GM19239 (cell line): ENCODE results near the gene DGCR2.
"Not testable (repeated sequence)": the region's sequence is repeated elsewhere in the genome, so short reads cannot be mapped to it uniquely, and the experiment has no call there.

ENCODE experiments used
- DNase-seq: peaks from one replicate; pipeline ENCODE4 v3.0.0; 2011; ENCODE audit warnings: low spot score; ENCODE audit not compliant: insufficient read length
- FAIRE-seq: peaks from 2 replicates; lab custom pipeline; 2011; peaks lifted over from hg19 to GRCh38; lab: Jason Lieb, UNC

The DGCR2 gene

DNA sequence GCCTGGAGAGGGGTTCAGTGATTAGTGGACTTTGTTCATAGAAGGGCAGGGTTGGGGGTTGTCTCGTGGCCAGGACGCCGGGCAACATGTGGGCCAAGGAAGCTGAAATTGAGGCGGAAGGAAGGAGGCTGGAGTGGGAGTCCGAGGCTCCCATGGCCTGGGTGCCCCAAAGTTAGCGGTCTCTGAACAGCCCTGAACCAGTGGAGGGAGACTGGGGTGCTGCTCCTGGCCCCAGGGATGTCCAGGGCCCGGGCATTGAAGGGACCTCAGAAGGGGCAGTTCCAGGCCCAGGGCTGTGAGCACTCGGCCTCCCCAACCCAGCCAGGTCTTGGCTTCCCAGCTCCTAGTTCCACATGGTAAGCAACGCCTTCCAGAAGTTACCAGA, 126.9 kb downstream of the DGCR2 start:
- FAIRE-seq = no peak
- no peak for DNase-seq

DNA sequence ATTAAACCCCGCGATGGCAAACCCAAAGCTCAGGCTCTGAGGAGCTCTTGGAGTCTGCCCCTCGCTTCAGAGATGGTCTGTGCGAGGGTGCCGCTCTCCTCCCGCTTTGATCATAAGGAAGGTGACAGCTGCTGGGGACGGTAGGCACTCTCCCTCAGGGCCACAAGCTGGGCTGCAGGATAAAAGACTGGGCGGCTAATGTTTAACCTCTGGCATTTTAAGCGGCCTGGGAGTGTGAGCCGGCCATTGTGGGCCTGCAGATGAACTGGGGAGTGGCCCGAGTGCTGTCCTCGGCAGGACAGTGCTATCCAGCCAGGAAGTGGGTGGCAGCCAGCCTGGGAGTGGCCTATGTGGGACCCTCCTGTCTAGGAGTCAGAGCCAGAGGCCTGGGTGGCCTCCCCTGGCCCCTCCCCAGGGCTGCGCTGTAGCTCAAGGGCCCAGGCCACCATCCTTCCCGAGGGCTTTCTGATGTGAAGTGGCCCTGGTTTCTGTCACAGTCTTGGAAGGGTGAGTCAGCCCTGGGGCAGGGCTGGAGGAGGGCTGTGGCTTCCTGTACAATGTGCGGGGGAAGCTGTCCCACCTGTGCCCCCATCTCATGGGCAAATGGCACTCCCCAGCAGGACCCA, 127.4 kb downstream of the DGCR2 start:
- no peak for DNase-seq
- no peak for FAIRE-seq

DNA sequence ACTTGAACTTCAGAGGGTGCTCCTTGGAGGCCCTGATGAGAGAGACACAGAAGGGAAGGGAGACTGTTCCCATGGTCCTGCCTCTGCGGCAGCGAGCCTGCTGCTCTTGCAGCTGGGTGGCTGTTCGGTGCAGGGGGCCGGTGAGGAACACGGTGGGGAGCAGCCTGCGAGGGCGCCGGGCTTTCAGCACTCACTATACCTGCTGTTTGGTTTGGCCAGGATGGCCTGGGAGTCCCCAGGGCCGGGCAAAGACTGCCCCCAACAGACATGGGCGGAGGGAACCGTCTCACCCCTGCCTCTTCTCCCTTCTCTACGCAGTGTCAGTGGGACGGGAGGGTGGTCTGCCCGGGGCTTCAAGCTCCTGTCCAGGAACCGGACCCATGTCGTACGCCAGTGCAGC, 128.2 kb downstream of the DGCR2 start:
- DNase-seq = no peak
- FAIRE-seq = no peak

DNA sequence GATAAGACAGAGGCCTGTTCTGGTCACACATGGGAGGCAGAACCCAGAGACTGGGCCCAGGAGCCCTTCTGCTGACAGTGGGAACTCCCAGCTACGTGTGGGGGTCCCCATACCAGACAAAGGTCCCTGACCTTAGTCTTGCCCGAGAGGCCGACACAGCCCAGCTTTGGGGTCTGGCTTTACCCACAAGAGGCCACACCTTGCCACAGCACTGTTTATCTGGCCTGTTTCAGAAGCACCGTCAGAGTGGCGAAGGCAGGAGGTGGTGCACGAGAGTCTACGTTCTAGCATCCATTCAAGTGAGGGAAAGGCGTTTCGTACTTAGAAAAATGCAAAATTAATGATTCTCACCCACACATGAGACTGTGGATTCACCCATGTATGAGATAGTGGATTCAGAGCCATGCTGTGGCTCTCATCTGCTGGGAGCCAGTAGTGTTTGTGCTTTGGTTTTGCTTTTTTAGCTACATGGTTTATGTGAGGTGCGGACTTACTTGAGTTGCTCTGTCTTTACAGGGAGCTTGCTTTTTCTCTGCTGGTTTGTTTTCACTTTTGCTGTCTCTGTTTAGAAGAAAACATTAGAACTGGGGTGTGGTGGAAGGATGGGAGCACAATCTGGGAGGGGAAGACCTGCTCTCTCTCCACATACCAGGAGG, 129.5 kb downstream of the DGCR2 start:
- DNase-seq (no peak), FAIRE-seq (no peak)

DNA sequence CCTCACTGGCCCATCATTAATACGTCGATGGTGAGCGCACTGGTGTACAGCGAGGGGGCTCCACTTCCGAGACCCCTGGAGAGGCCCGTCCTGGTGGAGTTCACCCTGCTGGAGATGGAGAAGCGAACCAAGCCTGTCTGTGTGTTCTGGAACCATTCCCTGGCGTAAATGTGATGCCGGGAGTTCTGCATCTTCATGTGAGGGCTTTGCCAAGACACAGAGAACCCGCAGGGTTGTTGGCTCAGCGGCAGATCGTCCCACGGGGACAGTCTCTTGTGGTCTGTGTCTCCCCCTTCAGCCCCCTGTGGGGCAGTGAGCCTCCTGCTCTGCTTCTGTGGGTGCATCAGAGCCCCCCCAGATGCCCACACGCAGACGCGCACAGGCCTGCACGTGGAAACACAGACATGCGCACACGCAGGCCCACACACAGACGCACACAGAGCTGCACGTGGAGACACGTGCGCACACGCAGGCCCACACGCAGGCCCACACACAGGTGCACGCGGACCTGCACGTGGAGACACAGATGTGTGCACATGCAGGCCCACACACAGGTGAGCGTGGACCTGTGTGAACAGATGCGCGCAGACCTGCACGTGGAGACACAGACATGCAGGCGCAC, 130.3 kb downstream of the DGCR2 start:
- DNase-seq (no peak), FAIRE-seq (no peak)

DNA sequence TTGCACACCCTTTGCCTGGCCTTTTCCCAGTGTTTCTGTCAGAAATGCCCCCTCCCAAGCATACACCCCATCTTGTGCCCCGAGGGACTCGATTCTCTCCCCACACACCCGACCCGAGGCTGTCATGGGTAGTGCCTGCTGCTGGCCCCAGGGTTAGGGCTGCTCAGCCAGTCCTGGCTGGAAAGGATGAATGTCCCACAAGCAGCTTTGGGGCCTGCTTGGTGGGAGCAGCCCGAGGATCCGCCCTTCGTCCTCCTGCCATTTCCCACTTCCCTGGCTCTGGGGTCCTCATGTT, 131.1 kb downstream of the DGCR2 start:
- no peak for DNase-seq
- FAIRE-seq = no peak

DNA sequence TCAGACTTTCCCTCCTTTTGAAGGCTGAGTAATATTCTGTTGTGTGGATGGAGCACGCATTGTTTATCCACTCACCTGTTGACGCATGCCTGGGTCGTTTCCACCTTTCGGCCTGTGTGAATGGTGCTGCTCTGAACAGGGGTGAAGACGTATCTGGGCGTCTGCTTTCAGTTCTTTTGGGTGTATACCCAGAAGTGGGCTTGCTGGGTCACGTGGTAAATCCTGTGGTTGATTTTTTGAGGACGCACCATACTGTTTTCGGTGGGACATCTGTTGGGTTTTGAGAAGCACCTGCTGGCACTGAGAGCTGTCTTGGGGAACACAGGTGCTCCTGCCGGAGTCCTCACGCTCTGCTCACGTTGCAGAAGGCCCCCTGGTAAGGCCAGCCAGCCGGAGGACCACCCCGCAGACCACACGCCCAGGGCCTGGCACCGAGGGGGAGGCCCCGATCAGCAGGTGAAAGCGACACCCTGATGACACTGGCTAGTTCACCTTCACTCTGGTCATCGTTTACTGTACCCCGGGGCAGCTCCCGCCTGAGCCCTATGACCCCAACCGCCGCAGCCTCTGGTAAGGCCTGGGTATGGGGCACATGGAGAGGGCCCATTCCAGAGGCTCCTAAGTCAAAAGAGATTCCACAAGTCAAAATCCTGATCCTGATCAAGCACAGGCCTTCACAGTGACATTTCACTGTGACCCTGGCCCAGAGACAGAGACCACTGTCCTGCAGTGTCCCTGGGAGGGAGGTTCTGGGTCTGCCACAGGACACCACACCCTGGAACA, 131.7 kb downstream of the DGCR2 start:
- FAIRE-seq (no peak), DNase-seq (no peak)

DNA sequence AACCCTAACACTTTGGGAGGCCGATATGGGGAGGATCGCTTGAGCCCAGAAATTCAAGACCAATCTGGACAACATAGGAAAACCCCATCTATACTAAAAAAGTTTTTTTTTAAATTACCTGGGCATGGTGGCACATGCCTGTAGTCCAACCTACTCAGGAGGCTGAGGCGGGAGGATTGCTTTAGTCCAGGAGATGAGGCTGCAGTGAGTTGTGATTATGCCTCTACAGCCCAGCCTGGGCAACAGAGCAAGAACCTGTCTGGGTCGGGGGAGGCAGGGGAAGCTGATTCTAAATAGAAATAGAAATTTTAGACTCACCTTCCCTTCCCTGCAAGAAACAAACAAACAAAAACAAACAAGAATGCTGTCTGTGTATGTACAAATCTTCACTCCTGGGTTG, 133.3 kb downstream of the DGCR2 start:
- FAIRE-seq (no peak), DNase-seq (no peak)

DNA sequence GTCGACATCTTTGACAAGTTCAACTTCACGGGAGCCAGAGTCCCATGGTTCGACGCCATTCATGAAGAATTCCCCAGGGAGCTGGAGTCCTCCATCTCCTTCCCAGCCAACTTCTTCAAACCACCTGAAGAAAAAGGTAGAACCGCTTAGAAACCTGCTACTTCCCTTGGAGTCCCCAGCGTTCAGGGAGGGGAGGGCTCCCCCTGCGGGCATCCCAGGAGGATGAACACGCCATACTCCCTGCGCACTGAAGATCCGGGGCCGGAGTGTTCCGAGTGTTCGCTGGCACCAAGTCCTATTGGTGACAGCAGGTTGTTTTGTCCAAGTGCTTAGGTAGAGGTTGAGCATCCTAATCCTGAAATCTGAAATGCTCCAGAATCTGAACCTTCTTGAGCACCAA, 134.4 kb downstream of the DGCR2 start:
- FAIRE-seq = no peak
- DNase-seq = no peak

DNA sequence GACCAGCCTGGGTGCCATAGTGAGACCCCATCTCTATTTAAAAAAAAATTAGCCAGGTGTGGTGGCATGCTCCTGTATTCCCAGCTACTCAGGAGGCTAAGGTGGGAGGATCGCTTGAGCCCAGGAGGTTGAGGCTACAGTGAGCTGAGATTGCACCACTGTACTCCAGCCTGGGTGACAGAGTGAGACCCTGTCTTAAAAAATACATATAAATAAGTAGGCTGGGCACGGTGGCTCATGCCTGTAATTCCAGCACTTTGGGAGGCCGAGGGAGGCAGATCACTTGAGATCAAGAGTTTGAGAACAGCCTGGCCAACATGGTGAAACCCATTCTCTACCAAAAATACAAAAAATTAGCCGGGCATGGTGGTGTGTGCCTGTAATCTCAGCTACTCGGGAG, 135.1 kb downstream of the DGCR2 start:
- FAIRE-seq, DNase-seq: not testable (repeated sequence)
